ENCODE results near the gene HOXD3.

- TF ChIP-seq CTCF (IDR thresholded peaks at IDR 0.05) (no peak; the same call in 1 of the 2 replicates), ELF1 (IDR thresholded peaks at IDR 0.05) (no peak), YY1 (IDR thresholded peaks at IDR 0.05; ENCODE audit: low read depth) (no peak), EZH2phosphoT487 (IDR thresholded peaks at IDR 0.05; ENCODE audit: borderline replicate concordance, low read depth) (no peak), SMC3 (IDR thresholded peaks at IDR 0.05; ENCODE audit: low read depth, low read length) (no peak), MXI1 (IDR thresholded peaks at IDR 0.05; ENCODE audit: low read depth, low read length) (no peak), MAX (IDR thresholded peaks at IDR 0.05; ENCODE audit: low read depth) (no peak), TAF1 (IDR thresholded peaks at IDR 0.05; ENCODE audit: borderline replicate concordance, low read depth, low read length) (no peak), NRF1 (IDR thresholded peaks at IDR 0.05; ENCODE audit: low read depth, low read length) (no peak), EP300 (IDR thresholded peaks at IDR 0.05; ENCODE audit: borderline replicate concordance in 1 of 2, low read depth in 1 of 2, low read length in 1 of 2) (no peak), TEAD4 (IDR thresholded peaks at IDR 0.05; ENCODE audit: borderline replicate concordance, insufficient read depth) (no peak), RAD21 (IDR thresholded peaks at IDR 0.05; ENCODE audit: low read length) (no peak), REST (IDR thresholded peaks at IDR 0.05; ENCODE audit: low read depth, low read length) (no peak)
Measured at GRCh38 chr2:176120364-176121189, 36.5 kb upstream of the HOXD3 start.
